DMS53 (cell line): ENCODE measurements around the gene HLA-F.

ENCODE experiments used
- DNase-seq: peaks from one replicate; lab custom pipeline; 2025; lab: John Stamatoyannopoulos, UW

Gene HLA-F

DNA sequence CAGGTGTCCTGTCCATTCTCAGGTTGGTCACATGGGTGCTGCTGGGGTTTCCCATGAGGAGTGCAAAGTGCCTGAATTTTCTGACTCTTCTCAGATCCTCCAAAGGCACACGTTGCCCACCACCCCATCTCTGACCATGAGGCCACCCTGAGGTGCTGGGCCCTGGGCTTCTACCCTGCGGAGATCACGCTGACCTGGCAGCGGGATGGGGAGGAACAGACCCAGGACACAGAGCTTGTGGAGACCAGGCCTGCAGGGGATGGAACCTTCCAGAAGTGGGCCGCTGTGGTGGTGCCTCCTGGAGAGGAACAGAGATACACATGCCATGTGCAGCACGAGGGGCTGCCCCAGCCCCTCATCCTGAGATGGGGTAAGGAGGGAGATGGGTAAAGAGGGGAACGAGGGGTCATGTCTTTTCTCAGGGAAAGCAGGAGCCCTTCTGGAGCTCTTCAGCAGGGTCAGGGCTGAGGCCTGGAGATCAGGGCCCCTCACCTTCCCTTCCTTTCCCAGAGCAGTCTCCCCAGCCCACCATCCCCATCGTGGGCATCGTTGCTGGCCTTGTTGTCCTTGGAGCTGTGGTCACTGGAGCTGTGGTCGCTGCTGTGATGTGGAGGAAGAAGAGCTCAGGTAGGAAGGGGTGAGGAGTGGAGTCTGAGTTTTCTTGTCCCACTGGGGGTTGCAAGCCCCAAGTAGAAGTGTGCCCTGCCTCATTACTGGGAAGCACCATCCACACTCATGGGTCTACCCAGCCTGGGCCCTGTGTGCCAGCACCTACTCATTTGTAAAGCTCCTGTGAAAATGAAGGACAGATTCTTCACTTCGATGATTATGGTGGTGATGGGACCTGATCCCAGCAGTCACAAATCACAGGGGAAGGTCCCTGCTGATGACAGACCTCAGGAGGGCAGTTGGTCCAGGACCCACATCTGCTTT, 2.0 kb downstream of the HLA-F start:
- DNase-seq, result no peak

DNA sequence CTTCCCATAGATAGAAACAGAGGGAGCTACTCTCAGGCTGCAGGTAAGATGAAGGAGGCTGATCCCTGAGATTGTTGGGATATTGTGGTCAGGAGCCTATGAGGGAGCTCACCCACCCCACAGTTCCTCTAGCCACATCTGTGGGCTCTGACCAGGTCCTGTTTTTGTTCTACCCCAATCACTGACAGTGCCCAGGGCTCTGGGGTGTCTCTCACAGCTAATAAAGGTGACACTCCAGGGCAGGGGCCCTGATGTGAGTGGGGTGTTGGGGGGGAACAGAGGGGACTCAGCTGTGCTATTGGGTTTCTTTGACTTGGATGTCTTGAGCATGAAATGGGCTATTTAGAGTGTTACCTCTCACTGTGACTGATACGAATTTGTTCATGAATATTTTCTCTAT, 2.8 kb downstream of the HLA-F start:
- no peak for DNase-seq

DNA sequence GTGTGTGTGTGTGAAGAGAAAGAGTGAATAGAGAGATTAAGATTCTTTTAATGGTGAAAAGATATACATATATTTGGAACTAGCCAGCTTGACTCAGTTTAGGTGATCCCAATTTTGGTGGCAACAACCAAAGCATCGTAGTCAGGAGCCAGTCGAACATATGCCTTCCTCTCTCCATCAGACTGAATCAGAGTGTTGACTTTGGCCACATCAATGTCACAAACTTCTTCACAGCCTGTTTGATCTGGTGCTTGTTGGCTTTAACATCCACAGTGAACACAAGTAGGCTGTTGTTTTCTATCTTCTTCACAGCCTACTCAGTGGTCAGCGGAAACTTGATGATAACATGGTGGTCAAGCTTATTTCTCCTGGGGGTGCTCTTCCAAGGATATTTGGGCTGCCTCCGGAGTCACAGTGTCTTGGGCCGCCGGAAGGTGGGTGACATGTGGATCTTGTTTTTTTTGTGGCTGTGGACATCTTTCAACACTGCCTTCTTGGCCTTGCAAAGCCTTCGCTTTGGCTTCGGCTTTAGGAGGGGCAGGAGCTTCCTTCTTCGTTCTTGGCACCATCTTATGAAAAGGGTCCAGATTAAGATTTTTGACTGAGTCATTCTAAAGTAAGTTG, 3.4 kb downstream of the HLA-F start:
- no peak for DNase-seq

DNA sequence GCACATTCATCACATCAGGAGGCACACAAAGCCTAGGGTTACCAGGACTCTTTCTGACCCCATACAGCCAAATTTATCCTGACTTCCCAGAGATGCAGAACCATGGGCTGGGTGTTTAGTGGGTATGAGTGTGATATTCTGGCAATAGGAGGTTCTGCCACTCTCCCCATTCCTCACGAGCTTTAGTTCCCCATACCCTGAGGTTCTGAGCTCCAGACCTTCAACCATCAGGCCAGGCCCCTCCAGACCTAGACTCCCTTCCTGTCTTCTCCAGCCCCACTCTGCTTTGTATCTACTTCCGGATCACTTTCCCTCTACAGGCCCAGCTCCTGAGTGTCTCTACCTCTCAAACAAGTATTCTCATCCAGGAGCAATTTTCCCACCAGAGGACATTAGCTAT, 4.4 kb downstream of the HLA-F start:
- DNase-seq, result no peak

DNA sequence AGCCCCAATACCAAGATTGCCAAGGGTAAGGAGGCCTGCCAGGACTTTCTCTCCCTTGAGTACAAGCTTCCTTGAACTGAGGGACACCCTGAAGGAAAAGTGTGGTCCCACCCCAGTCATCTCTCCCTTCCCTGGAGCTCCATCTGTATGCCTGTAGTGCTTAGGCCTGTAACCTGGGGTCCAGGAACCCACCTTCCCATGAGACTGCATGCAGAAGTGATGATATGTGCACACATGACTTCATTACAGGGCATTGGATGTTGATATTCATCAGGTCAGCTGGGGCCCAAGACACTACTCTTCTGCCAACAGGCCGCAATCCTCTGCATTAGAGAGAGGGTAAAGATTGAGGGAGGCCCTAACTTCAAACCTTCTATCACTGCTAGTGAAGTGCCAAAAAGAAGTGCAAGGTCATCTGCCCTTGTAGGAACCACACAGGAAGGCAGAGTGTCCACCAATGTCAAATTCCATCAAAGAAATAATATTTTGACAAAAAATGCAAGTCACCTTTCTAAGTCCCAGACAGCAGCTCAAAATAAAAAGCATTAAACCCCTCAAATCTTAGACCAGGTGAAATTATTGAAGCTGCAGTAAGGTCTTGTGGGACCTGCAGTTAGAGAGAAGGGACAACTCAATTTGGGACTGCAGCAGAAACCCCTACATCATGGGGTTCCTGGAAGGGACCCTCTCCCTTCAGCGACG, 5.1 kb downstream of the HLA-F start:
- no peak for DNase-seq

GRCh38 chr6:29728875-29729270, 5.6 kb downstream of the HLA-F start:
- no peak for DNase-seq

GRCh38 chr6:29729774-29730328, 6.6 kb downstream of the HLA-F start:
- no peak for DNase-seq

GRCh38 chr6:29730575-29731126, 7.4 kb downstream of the HLA-F start:
- no peak for DNase-seq

GRCh38 chr6:29731281-29731680, 8.0 kb downstream of the HLA-F start:
- no peak for DNase-seq

DNA sequence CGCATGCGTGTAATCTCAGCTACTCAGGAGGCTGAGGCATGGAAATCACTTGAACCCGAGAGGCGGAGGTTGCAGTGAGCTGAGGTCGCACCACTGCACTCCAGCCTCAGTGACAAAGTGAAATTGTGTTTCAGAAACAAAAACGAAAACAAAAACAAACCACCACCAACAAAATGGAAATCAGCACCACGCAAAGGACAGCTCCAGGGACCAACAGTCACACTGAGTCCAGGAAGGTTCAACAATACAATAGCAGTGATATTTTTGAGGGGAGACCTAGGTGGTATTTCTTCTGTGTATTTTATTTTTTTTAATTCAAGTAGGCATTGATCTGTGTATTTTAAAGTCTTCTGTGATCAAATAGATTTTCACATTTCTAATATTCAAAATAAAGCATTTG, 9.8 kb downstream of the HLA-F start:
- DNase-seq, result no peak

GRCh38 chr6:29734046-29735018, 11.1 kb downstream of the HLA-F start:
- DNase-seq, result no peak

GRCh38 chr6:29736563-29736962, 13.3 kb downstream of the HLA-F start:
- no peak for DNase-seq

DNA sequence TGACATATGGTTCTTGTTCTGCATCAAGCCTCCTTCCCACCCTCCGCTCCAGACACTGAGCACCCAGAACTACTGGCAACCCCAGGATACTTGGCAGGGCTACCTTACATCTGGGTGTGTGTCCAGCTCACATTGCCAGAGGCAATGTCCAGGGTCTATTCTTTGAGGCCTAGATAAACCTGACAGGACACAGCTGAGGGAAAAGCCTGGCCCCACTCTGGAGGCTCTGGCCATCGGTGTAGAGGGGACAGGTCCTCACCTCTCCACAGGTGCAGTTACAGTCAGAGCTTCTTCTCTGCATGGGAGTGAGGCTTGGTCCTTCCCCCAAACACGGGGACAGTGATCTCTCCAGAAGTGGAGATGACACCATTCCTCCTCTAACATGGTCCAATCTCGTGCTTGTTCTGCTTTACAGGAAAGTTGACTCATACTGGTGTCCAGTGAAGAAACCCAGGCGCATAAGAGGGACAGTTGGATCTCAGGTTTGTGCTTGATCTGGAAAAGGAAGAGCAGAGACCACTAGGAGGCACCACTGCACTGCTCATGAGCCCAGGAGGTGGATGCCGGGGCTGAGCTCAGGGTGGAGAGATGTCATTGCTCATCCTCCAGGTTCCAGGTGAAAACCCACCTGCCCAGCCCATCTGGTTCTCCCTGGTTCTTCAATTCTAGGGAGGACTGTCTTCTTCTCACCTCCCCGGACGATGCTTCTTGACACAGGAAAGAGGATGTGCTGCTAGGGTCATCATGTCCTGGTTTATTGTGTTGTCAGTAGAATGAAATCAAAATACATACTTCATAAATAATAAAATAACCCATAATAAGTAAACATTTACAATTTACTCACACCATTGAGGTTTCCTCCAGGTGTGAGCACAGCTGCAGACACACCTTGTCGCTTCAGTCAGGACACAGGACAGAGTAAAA, 14.7 kb downstream of the HLA-F start:
- peak; percentile 92 for DNase-seq

DNA sequence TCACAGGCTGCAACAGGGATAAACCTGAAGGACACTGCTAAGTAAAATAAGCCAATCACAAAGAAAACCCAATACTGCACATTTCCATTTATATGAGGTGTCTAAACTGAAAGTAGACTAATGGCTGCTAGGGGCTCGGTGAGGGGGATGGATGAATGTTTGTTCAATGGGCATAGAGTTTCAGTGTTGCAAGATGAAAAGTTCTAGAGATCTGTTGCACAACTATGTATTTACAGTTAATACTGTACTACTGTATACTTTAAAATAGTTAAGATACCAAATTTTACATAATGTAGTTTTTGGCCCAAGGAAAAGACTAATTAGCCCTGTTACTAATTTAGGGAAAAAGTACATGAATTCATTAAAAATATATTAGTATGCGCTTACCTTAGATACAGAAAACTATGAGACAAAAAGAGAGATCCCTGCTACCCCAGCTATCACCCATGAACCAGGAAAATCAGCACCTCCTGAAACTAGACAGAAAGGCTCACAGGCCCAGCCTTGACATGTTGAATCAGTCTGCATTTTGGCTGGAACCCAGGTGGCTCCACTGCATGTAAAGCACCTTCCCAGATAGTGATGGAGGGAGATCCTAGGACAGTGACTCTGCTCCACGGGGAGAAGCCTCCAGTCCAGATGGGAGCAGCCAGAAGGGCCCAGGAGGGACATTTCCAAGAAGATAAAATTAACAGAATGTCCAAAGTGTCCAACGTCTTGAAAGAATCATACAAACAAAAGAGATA, 16.1 kb downstream of the HLA-F start:
- peak; percentile 34 for DNase-seq

- peak; percentile 45 for DNase-seq
Measured at GRCh38 chr6:29739882-29740261, 16.6 kb downstream of the HLA-F start.

GRCh38 chr6:29741592-29741991, 18.4 kb downstream of the HLA-F start:
- no peak for DNase-seq

- DNase-seq, result no peak
Measured at GRCh38 chr6:29742127-29742526, 18.9 kb downstream of the HLA-F start.

- no peak for DNase-seq
Measured at GRCh38 chr6:29743025-29743424, 19.8 kb downstream of the HLA-F start.

DNA sequence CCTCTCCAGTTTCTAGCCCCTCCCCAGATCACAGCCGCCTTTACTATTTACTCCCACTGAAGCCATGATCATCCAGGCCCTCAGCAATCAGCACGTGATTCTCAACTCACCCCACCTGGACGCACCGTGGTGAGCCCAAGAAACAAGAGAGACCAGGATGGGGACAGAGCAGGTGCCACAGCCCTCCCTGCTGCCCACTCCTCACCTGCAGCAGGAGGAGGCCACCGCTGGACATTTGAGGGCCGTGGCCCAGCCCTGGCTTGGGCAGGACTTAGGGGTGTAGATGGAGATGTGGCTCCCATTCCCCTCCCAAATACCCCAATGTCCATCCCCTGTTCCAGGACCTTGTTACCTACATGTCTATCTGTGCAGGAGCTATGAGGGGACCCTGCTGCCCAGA, 20.3 kb downstream of the HLA-F start:
- DNase-seq, result no peak
